ENCODE measurements around the gene CPAMD8. TPM values are rescaled to one million over a fixed set of nuclear protein-coding genes. Genes with fewer than 3 reads are reported as not detected.

Gene CPAMD8
- total RNA-seq, 2 experiments from 2014 or later: 0.32 to 1.2 TPM

GRCh38 chr19:16928916-16929315 is 97.7 kb downstream of the CPAMD8 start:
- Histone ChIP-seq H3K4me1 (ENCODE audit: insufficient read depth, low read length, poor library complexity, severe bottlenecking) (no peaks in the 10 kb centered on the region), H2AFZ (ENCODE audit: low read length) (no peak overlapping the region), H3K9me3 (ENCODE audit: low read length) (peaks cover 7% of the 10 kb centered on the region), H3K36me3 (ENCODE audit: insufficient read depth, low read length) (no peaks in the 10 kb centered on the region), H3K27ac (ENCODE audit: low read depth, low read length, poor library complexity, severe bottlenecking) (no peak overlapping the region), H3K9me2 (ENCODE audit: insufficient read depth, low read length) (no peaks in the 10 kb centered on the region), H3K79me2 (ENCODE audit: insufficient read depth, low read depth, low read length) (no peaks in the 10 kb centered on the region), H4K20me1 (ENCODE audit: insufficient read depth, low read length) (no peaks in the 10 kb centered on the region), H3K4me2 (ENCODE audit: low read length) (no peak overlapping the region), H3K4me3 (ENCODE audit: low read depth, low read length, poor library complexity, severe bottlenecking) (no peak overlapping the region)
- no TSS peak for BruUV-seq (replicated peaks)
- no peak for DNase-seq (ENCODE audit: low spot score)
- intact Hi-C loops (cut with micrococcal nuclease; ENCODE audit: unreplicated experiment): no loop called here
- ChIA-PET CTCF (ENCODE audit: unreplicated experiment) (interaction anchor here (0.7 kb wide), 1 partner anchor 11 kb away, joined by 4 read pairs; no protein-coding TSS in a partner anchor), POLR2A (interaction anchor here (0.7 kb wide), 1 partner anchor 210 kb away, joined by 3 read pairs; the partner anchor contains the start of gene NWD1)
- TF ChIP-seq CTCF (conservative IDR thresholded peaks at IDR 0.05; ENCODE audit: low read length) (no peak), EZH2phosphoT487 (IDR thresholded peaks at IDR 0.05; ENCODE audit: borderline replicate concordance, low read depth, low read length) (no peak)

- Histone ChIP-seq H3K9me2 (ENCODE audit: insufficient read depth, low read length) (no peaks in the 10 kb centered on the region), H3K4me3 (ENCODE audit: low read depth, low read length, poor library complexity, severe bottlenecking) (no peak overlapping the region), H4K20me1 (ENCODE audit: insufficient read depth, low read length) (no peaks in the 10 kb centered on the region), H3K4me2 (ENCODE audit: low read length) (no peak overlapping the region), H3K9me3 (ENCODE audit: low read length) (peaks cover 2% of the 10 kb centered on the region), H2AFZ (ENCODE audit: low read length) (no peak overlapping the region), H3K4me1 (ENCODE audit: insufficient read depth, low read length, poor library complexity, severe bottlenecking) (no peaks in the 10 kb centered on the region), H3K36me3 (ENCODE audit: insufficient read depth, low read length) (no peaks in the 10 kb centered on the region), H3K79me2 (ENCODE audit: insufficient read depth, low read depth, low read length) (no peaks in the 10 kb centered on the region), H3K27ac (ENCODE audit: low read depth, low read length, poor library complexity, severe bottlenecking) (no peak overlapping the region)
- ChIA-PET POLR2A (interaction anchor here (0.7 kb wide), 1 partner anchor 209 kb away, joined by 3 read pairs; the partner anchor contains the start of gene NWD1), CTCF (ENCODE audit: unreplicated experiment) (interaction anchor here (0.7 kb wide), 1 partner anchor 11 kb away, joined by 4 read pairs; no protein-coding TSS in a partner anchor)
- intact Hi-C loops (cut with micrococcal nuclease; ENCODE audit: unreplicated experiment): no loop called here
- DNase-seq (ENCODE audit: low spot score): no peak
- TF ChIP-seq EZH2phosphoT487 (IDR thresholded peaks at IDR 0.05; ENCODE audit: borderline replicate concordance, low read depth, low read length) (no peak), CTCF (conservative IDR thresholded peaks at IDR 0.05; ENCODE audit: low read length) (no peak)
- BruUV-seq (replicated peaks): no TSS peak
Measured at GRCh38 chr19:16928351-16928750, 98.3 kb downstream of the CPAMD8 start.

- no TSS peak for BruUV-seq (replicated peaks)
- intact Hi-C loops (cut with micrococcal nuclease; ENCODE audit: unreplicated experiment): no loop called here
- Histone ChIP-seq H2AFZ (ENCODE audit: low read length) (no peak overlapping the region), H3K4me3 (ENCODE audit: low read depth, low read length, poor library complexity, severe bottlenecking) (no peak overlapping the region), H3K9me2 (ENCODE audit: insufficient read depth, low read length) (no peaks in the 10 kb centered on the region), H3K27ac (ENCODE audit: low read depth, low read length, poor library complexity, severe bottlenecking) (no peak overlapping the region), H4K20me1 (ENCODE audit: insufficient read depth, low read length) (no peaks in the 10 kb centered on the region), H3K4me1 (ENCODE audit: insufficient read depth, low read length, poor library complexity, severe bottlenecking) (no peaks in the 10 kb centered on the region), H3K9me3 (ENCODE audit: low read length) (no peaks in the 10 kb centered on the region), H3K36me3 (ENCODE audit: insufficient read depth, low read length) (no peaks in the 10 kb centered on the region), H3K79me2 (ENCODE audit: insufficient read depth, low read depth, low read length) (no peaks in the 10 kb centered on the region), H3K4me2 (ENCODE audit: low read length) (no peak overlapping the region)
- DNase-seq (ENCODE audit: low spot score): no peak
- TF ChIP-seq EZH2phosphoT487 (IDR thresholded peaks at IDR 0.05; ENCODE audit: borderline replicate concordance, low read depth, low read length) (no peak), CTCF (conservative IDR thresholded peaks at IDR 0.05; ENCODE audit: low read length) (no peak)
- CTCF ChIA-PET (ENCODE audit: unreplicated experiment): no interaction called here
- POLR2A ChIA-PET: no interaction called here
Measured at GRCh38 chr19:16927883-16928282, 98.7 kb downstream of the CPAMD8 start.
